GM13977 (cell line): ENCODE results near the gene SCN5A.

ENCODE experiments used
- DNase-seq: peaks from one replicate; pipeline ENCODE4 v3.0.0; 2012; ENCODE audit warnings: low spot score
- in situ Hi-C: fragments of 300-500 bp; cut with MboI; formaldehyde crosslinking; loops from one replicate; pipeline ENCODE4 v1.12.0; 2022; ENCODE audit warnings: low sequenced_read_pairs, low pct_unique_long_range_greater_than_20kb, mixed read lengths, inconsistent platforms; ENCODE audit not compliant: unreplicated experiment
- TF ChIP-seq, protein P1 (sequence below): IDR thresholded peaks from 2 replicates; pipeline ENCODE4 v1.5.1; 2012; ENCODE audit warnings: mild to moderate bottlenecking, control low read depth; ENCODE audit not compliant: insufficient read depth; ENCODE audit errors: extremely low read depth, missing control alignments

SCN5A gene

DNA sequence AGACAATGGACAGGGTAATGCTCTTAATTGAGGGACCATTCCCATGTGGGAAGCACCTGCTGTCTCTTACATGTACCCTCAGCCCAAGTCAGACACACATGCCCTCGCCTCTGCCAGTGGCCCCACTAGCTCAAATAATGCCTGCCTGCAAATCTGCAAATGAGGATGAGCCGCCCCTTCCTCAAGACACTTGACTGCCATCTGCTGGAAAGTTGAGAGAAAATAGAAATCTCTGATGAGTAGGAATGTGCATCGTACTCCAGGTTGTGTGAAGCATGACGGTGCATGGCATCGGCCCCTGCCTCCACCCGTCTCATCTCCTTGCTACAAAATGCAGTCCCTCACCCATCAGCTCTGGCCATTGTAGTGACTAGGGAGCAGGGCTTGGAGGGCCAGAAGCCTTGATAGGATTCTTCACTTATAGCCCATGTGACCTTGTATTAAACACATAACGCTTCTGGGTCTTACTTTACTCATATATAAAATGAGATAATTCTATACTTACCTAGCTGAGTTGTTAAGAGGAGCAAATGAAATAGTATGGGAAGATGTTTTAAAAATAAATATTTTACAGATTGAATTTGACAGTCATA lies 6.3 kb upstream of the SCN5A start:
- in situ Hi-C loops: no loop called here
- TF ChIP-seq, protein P1, sequence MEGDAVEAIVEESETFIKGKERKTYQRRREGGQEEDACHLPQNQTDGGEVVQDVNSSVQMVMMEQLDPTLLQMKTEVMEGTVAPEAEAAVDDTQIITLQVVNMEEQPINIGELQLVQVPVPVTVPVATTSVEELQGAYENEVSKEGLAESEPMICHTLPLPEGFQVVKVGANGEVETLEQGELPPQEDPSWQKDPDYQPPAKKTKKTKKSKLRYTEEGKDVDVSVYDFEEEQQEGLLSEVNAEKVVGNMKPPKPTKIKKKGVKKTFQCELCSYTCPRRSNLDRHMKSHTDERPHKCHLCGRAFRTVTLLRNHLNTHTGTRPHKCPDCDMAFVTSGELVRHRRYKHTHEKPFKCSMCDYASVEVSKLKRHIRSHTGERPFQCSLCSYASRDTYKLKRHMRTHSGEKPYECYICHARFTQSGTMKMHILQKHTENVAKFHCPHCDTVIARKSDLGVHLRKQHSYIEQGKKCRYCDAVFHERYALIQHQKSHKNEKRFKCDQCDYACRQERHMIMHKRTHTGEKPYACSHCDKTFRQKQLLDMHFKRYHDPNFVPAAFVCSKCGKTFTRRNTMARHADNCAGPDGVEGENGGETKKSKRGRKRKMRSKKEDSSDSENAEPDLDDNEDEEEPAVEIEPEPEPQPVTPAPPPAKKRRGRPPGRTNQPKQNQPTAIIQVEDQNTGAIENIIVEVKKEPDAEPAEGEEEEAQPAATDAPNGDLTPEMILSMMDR: peak; percentile 57
- peak; percentile 49 for DNase-seq

DNA sequence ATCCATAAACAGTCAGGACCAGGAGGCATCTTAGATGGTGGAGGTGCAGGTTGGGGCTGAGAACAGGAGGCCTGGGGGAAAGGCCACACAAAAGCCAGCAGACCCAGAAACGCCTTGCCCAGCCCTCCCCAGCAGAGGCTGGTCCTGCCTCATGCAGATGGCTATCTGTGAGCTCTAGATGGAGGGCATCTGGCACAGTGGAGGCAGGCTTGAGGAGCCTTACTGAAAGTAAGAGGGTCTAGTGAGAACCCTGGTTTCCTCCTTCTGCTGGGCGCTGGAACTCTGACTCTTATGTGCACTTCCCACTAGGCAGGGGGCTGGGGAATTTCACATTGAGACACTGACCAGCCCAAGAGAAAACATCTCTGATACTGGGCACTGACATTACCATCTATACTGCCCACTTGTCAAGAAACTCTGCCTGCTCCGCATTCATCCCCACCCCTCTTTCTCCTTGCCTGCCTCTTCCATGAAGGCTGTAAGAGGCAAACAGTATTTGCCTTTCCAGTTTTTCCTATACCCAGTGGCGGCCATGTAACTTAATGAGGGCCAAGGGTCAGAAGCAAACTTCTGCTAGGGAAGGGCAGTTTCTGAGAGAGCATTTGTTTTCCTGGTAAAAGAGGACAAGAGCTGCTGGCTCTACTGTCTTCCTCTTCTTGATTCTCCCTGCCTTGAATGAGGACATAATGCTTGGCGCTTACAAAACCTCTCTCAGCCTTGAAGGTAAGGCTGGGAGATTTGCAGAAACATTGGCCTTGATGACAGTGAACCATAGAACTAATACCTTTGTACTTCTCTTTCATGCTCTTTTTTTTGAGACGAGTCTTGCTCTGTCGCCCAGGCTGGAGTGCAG lies 4.4 kb upstream of the SCN5A start:
- in situ Hi-C loops: no loop called here
- TF ChIP-seq, protein P1: no peak
- DNase-seq: no peak

DNA sequence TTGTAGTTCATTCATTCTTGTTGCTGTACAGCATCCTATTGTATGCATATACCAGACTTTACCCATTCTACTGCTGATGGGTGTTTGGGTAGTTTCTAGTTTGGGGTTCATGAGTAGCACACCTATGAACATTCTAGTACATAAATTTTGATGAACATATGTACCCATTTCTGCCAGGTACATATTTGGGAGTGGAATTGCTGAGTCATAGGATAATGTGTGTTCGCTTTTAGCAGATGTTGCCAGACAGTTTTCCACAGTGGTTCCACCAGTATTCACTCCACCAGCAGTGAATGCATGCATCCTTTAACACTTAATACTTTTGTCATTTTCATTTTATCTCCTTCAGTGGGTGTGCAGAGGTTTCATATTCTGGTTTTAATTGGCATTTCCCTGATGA lies 3.4 kb upstream of the SCN5A start:
- TF ChIP-seq, protein P1: no peak
- in situ Hi-C loops: no loop called here
- no peak for DNase-seq

DNA sequence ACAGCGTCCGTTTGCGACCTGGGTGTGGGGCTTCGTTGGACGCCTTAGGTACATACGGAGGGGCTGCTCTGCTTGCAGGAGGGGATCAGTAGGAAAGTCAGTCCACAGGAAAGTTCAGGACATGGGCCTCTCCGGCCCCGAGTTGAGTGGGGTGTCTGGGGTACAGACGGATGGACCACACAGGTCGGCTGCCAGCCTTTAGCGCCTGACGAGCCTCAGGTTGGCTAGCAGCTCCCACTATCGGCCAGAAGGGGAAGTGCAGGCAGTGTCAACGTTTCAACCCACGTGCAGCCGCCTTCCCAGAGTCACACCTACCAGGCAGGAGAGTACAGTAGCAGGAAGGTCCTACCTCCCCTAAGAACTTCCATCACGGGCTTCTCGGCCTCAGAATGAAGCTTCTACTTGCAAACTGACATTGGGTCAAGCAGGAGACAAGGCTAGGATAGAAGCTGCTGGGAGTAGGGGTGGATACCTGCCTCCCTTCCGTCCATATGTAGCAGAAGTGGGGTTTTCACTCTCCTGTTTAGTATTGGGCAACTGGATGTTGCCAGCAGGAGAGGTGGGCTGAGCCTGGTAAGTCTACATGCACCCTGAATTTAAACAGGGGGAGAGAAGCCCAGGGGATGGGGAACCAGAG lies 1.8 kb upstream of the SCN5A start:
- in situ Hi-C loops: no loop called here
- DNase-seq: peak; percentile 85
- TF ChIP-seq, protein P1: peak; percentile 97

DNA sequence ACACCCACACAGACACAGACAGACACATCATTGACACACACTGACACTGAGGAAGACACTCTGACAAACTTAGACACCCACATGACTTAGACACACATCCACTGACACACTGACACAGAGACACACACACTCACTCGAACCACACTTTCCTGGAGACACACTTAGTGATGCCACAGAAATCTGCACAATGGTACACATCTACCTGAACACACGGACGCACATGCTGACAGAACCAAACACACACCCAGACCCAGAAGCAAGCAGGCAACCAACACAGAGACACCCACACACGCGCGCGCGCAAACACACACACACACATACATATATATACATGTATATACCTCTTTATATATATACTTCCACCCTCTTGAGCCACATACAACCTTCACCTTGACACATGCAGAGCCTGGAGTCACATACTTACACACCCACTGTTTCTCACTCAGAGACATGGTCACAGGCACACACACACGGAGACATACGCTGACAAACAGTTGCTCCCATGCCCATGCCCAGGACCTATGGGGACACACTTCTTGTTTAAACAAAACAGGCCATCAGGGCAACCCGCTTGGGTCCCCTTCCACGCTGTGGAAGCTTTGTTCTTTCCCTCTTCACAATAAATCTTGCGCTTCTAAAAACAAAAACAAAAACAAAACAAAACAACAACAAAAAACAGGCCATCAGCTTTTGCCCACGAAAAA lies 913 bp upstream of the SCN5A start:
- DNase-seq: peak; percentile 18
- in situ Hi-C loops: no loop called here
- TF ChIP-seq, protein P1: no peak

DNA sequence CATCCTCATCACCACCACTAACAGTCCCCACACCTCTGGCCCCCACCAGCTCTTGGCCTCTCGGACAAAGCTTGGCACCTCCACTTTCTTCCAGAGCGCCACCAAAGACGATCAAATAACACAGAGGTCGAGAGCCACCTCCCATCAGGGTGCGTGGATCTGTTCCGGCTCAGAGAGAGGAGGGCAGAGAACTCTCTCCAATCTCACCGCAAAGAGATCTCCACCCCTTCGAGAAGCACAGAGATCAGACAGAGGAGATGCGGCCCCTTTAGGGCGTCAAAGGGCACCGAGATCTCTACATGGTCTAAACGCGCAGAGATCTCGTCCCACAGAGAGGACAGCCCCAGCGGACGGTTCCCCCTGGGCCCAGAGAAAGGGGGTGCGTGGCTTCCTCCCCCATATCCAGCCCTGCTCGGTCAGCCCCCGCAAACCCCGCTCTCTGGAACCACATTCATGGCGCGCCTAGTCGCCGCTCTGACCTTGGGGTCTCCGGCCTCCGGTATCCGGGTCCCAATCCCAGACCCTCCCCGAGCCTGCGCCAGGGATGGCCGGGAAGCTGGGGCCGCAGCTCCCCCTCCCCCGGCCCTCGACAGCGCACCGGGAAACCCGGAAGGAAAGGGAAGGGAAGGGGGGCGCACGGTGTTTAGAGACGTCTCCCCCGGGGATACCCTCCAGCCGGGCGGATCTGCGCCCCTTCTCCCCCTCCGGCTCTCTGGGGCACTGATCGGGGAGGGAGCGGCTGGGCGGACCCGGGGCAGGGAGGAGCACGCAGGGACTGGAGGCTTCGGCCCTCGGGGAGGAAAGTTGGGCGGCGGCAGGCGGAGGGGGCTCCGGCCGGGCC lies 608 bp downstream of the SCN5A start:
- no peak for DNase-seq
- in situ Hi-C loops: no loop called here
- TF ChIP-seq, protein P1: no peak
